Pancreas (tissue), 10 donors: Measurements from ENCODE around the gene FABP7. TPM values are rescaled to one million over a fixed set of nuclear protein-coding genes. Genes with fewer than 3 reads are reported as not detected.

Experiments used
- ATAC-seq, 4 donors: fragments of 200-7000 bp; cut with Tn5 transposase; one replicate each; pipeline versions ENCODE4 v1.8.0 to v1.9.1; 2020; ENCODE audit warnings: mild to moderate bottlenecking in 4 of 4, moderate library complexity in 4 of 4
- DNase-seq, 6 donors: peaks; one replicate each; pipeline ENCODE4 v3.0.0-alpha.2; 2020
- FAIRE-seq: peaks from 2 replicates; lab custom pipeline; 2012; peaks lifted over from hg19 to GRCh38; lab: Jason Lieb, UNC
- H3K27ac ChIP-seq, 4 donors: fragments of 200-600 bp; sonication (generic); 1 replicate in 3 of 4; 2 replicates in 1 of 4; pipeline versions ENCODE4 v1.5.0 to v1.8.0; 2020
- H3K27me3 ChIP-seq, 4 donors: fragments of 200-600 bp; one replicate each; pipeline ENCODE4 v1.8.0; 2021
- H3K36me3 ChIP-seq, 3 donors: fragments of 200-600 bp; sonication (generic) in 1 of 3; one replicate each; pipeline versions ENCODE4 v1.5.0 to v1.8.0; 2020 to 2021
- H3K4me1 ChIP-seq, 3 donors: fragments of 200-600 bp; one replicate each; pipeline ENCODE4 v1.8.0; 2021
- H3K4me3 ChIP-seq, 4 donors: fragments of 200-600 bp; sonication (generic) in 2 of 4; one replicate each; pipeline versions ENCODE4 v1.5.0 to v1.8.0; 2020 to 2021
- H3K9me3 ChIP-seq, 4 donors: fragments of 200-600 bp; one replicate each; pipeline ENCODE4 v1.8.0; 2021
- WGBS, 2 donors: extraction: QIAGEN DNeasy Blood & Tissue Kit; methylation state at CpG; one replicate each; pipeline ENCODE4 v1.1.7; 2013; 5-methylcytosine and 5-hydroxymethylcytosine counted together
- intact Hi-C, 3 donors: fragments of 100-400 bp; cut with DNase I; formaldehyde crosslinking; loops; one replicate each; pipeline versions ENCODE4 v1.11.1 to v1.14.2; 2022
- polyA plus RNA-seq, 2 donors: library from polyadenylated mRNA; stranded (reverse); fragments of 200-250 nt; gene quantifications; one replicate each; pipeline ENCODE4 v1.2.3, GENCODE V29; 2013
- total RNA-seq, 6 donors: library from RNA; stranded (reverse); fragmentation: NEBNext Ultra II Directional in 4 of 6; extraction: Animal tissue kit (Norgen Biotek cat#: 25700) in 4 of 6; gene quantifications; one replicate each; pipeline versions ENCODE4 v1.2.1 to v1.2.4, GENCODE V29; 2021 to 2023
- TF ChIP-seq, protein P1 (sequence below), 4 donors: fragments of 200-600 bp; sonication (generic) in 3 of 4; IDR thresholded peaks; one replicate each; pipeline versions ENCODE4 v1.5.0 to v1.8.0; 2021; ENCODE audit warnings: antibody characterized with exemption in 4 of 4
- donor health status: healthy with polysubstance abuse.
- donor health status: DM: no; HTN: no; CAD: no; lungs with moderate emphysema.
- donor health status: DM: no; HTN: no; CAD: no.
- donor health status: control.
- donor health status: control.
- donor health status: Bipolar disorder and iron deficiency.
- donor health status: DM: yes; HTN: yes; CAD: no.
- donor health status: DM: no; HTN: no; CAD: no.
- donor health status: DM: no; HTN: no; CAD: no.
- donor health status: DM: yes; HTN: yes; CAD: no.

Gene FABP7
- total and polyA plus RNA-seq, 8 donors = not detected

DNA sequence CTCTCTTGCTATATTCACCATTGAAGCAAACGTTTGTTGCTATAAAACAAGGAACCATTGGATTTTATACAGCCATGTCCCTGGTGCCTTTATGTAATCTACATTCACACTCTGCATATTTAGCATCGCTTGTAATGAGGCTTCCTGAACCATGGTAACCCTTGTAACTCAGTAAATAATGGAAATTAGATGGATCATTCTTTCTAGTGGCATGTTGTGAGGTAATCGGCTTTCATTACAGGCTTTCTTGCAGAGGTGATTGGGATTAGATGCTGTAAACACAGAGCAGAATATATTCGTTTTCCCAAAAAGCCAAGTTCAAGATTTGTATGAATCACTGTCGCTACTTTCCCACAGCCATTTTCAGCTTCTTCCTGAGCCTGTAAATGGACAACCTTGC is 45.6 kb downstream of the FABP7 start:
- no peaks in the 10 kb centered on the region for H3K27me3 ChIP-seq
- WGBS, 2 donors = 65 to 75% methylated on average over 5 of the region's 5 CpGs
- no peaks in the 10 kb centered on the region for H3K36me3 ChIP-seq
- H3K4me3 ChIP-seq = no peak overlapping the region
- TF ChIP-seq, protein P1, sequence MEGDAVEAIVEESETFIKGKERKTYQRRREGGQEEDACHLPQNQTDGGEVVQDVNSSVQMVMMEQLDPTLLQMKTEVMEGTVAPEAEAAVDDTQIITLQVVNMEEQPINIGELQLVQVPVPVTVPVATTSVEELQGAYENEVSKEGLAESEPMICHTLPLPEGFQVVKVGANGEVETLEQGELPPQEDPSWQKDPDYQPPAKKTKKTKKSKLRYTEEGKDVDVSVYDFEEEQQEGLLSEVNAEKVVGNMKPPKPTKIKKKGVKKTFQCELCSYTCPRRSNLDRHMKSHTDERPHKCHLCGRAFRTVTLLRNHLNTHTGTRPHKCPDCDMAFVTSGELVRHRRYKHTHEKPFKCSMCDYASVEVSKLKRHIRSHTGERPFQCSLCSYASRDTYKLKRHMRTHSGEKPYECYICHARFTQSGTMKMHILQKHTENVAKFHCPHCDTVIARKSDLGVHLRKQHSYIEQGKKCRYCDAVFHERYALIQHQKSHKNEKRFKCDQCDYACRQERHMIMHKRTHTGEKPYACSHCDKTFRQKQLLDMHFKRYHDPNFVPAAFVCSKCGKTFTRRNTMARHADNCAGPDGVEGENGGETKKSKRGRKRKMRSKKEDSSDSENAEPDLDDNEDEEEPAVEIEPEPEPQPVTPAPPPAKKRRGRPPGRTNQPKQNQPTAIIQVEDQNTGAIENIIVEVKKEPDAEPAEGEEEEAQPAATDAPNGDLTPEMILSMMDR (IDR thresholded peaks at IDR 0.05) = no peak
- DNase-seq (no peak), ATAC-seq (no peak), FAIRE-seq (no peak)
- no peak overlapping the region for H3K27ac ChIP-seq
- no peaks in the 10 kb centered on the region for H3K9me3 ChIP-seq
- intact Hi-C loops = no loop called here
- no peaks in the 10 kb centered on the region for H3K4me1 ChIP-seq

DNA sequence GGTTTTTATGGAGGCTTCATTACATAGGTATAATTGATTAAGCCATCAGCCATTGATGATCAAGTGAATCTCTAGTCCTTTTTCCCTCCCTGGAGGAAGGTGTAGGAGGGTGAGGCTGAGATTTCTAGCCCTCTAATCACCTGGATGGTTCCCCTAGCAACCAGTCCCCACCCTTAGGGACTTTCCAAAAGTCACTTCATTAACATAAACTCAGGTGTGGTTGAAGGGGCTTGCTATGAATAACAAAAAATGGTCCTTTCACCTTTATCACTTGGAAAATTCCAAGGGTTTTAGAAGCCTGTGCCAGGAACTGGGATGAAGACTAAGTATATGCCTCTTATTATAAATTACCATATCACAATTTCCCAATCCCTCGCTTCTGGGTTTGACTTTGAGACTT is 49.9 kb downstream of the FABP7 start:
- 89 to 91% methylated on average over 1 of the region's 1 CpG for WGBS, 2 donors
- Histone ChIP-seq H3K36me3 (no peaks in the 10 kb centered on the region), H3K27ac (no peak overlapping the region), H3K9me3 (no peaks in the 10 kb centered on the region), H3K4me1 (no peaks in the 10 kb centered on the region), H3K27me3 (no peaks in the 10 kb centered on the region), H3K4me3 (no peak overlapping the region)
- no peak for FAIRE-seq
- TF ChIP-seq, protein P1 (IDR thresholded peaks at IDR 0.05) = no peak
- intact Hi-C loops = no loop called here
- DNase-seq = no peak
- no peak for ATAC-seq

DNA sequence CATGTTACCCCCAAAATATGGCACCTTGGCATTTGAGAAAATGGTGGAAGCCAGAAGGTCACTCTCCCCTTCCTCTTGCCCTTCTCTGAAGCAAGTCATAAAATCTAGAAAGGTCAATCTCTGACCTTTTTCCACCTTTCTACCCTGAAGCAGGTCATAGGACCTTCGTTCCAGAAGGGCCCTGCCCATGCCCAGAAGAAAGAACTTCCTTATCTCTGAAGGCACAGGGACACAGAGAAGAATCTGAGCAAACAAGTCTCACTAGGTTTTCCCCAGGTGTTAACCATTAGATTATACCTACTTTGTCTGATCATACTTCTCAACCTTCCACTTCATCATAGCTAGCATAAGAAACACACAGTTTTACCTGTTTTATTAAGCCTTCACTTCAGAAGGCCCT is 52.0 kb downstream of the FABP7 start:
- FAIRE-seq (no peak), ATAC-seq (no peak), DNase-seq (no peak)
- TF ChIP-seq, protein P1 (IDR thresholded peaks at IDR 0.05) = no peak
- Histone ChIP-seq H3K4me1 (no peaks in the 10 kb centered on the region), H3K9me3 (no peaks in the 10 kb centered on the region), H3K27ac (no peak overlapping the region), H3K4me3 (no peak overlapping the region), H3K27me3 (no peaks in the 10 kb centered on the region), H3K36me3 (no peaks in the 10 kb centered on the region)
- 81 to 88% methylated on average over 1 of the region's 1 CpG for WGBS, 2 donors
- intact Hi-C loops = loop anchor here in 1 of 3 donors (10.0 kb wide), 1 partner anchor 97 kb away; no protein-coding TSS in a partner anchor

DNA sequence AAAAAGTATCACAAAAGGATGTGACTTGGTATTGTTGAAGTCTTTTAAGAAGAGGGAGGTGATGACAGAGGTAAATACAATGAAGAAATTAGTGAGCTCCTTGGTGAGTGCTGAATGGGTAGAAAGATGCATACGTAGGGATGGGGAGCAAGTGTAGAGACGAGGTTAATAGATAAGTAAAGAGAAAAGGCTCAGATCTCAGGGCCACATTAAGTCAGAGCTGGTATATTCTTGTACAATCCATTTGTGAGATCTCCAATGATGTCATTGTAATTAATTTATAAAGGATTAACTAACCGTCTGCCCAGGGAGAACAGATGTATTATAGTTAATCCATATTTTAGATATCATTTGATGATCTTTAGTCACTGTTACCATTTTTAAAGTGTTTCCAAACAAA is 52.9 kb downstream of the FABP7 start:
- no peak overlapping the region for H3K4me3 ChIP-seq
- WGBS, 2 donors = 75 to 85% methylated on average over 3 of the region's 3 CpGs
- intact Hi-C loops = loop anchor here in 1 of 3 donors (10.0 kb wide), 1 partner anchor 98 kb away; no protein-coding TSS in a partner anchor
- no peaks in the 10 kb centered on the region for H3K4me1 ChIP-seq
- FAIRE-seq (no peak), DNase-seq (no peak), ATAC-seq (no peak)
- no peaks in the 10 kb centered on the region for H3K27me3 ChIP-seq
- no peaks in the 10 kb centered on the region for H3K9me3 ChIP-seq
- no peak overlapping the region for H3K27ac ChIP-seq
- no peaks in the 10 kb centered on the region for H3K36me3 ChIP-seq
- TF ChIP-seq, protein P1 (IDR thresholded peaks at IDR 0.05) = no peak

DNA sequence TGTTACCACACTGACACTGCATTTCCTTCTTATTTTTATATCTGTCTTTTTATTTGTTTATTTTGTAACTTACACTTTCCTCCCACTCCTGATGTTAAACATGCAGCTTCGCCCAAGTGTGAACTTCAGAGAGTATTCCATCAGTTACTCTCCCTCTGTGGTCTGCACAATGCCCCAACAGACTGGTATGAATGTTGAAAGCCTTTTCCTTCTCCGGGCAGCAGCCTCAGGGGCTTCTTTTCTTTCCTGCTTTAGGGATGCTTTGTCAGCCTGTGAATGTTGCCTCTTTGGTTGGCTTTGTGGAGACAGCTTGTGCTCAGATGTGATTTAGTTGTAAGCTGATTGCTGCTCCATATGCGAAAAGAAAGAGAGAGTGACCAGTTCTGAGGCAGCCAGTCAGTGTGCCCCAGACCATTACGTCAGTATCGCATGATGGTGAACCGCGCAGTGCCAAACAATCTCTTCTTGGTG is 53.5 kb downstream of the FABP7 start:
- Histone ChIP-seq H3K9me3 (no peaks in the 10 kb centered on the region), H3K27ac (no peak overlapping the region), H3K4me3 (no peak overlapping the region), H3K36me3 (no peaks in the 10 kb centered on the region), H3K4me1 (no peaks in the 10 kb centered on the region), H3K27me3 (no peaks in the 10 kb centered on the region)
- DNase-seq (no peak), FAIRE-seq (no peak), ATAC-seq (no peak)
- TF ChIP-seq, protein P1 (IDR thresholded peaks at IDR 0.05) = no peak
- intact Hi-C loops = loop anchor here in 1 of 3 donors (10.0 kb wide), 1 partner anchor 98 kb away; no protein-coding TSS in a partner anchor
- 91 to 94% methylated on average over 7 of the region's 7 CpGs for WGBS, 2 donors
